CD4-positive, alpha-beta T cell treated with Interleukin-2 at 100 ng/mL for 4 hours (primary cell): ENCODE measurements around the gene SETD5.

Source experiments
- DNase-seq: peaks from one replicate; pipeline ENCODE4 v3.0.0-alpha.2; 2020; ENCODE audit warnings: low spot score

The SETD5 gene

DNA sequence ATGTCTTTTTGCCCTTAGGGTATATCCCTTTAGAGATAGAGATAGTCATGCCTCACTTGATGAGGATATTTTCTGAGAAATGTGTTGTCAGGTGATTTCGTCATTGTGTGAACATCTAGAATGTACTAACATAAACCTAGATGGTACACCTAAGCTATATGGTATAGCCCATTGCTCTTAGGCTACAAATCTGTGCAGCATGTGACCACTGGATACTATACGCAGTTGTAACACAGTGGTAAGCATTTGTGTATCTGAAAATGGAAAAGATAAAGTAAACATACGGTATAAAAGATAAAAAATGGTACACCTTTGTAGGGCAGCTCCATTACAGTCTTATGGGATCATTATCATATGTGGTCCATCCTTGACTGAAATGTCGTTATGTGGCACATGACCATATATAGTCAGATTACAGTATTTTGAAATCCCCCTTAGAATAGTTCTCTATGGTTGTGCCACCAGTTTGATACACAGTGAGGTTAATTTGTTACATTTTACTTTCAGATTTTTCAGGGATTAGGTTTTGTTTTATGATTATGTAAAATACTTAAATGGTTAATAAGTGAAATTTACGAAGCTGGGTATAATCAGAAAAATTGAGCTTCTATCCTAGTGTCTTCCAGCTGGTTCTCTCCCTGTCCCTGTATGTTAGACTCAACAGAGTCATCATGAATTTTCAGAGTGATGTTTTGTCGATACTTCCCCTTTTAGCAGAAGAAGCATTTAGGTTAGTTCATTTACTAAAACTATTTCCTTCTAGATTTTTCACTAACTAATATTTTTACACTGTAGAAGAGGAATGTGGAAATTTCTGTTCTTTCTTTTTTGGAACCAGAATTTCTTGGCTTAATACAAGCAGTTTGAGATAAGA is 12.8 kb downstream of the SETD5 start:
- DNase-seq = no peak

DNA sequence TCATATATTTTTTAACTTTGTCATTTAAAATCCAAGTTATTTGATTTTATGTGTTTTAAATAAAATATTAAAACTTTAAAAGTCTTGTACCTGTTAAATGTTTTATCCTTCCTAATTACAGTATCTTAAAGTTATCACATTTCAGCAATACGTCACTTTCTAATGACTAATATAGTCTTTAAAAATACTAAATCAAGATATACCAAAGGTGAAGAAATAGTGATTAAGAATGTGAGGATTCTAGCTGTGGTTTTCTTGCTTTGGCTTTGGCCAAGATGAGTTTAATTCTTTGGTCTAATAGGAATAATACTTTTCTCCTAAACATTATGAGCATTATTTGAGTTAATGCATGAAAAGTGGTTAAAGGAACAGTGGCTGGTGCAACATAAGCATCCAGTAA is 13.9 kb downstream of the SETD5 start:
- no peak for DNase-seq

DNA sequence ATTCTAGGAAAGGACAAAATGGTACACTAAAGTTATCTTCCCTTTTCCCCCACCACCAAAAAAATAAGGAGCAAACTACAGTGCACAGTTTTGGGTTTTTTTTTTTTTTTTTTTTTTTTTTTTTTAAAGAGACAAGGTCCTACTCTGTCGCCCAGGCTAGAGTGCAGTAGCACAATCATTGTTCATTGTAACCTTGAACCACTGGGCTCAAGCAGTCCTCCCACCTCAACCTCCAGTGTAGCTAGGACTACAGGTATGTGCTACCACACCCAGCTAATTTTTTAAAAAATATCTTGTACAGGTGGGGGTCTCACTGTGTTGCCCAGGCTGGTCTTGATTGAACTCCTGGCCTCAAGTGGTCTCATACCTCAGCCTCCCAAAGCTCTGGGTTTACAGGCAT is 14.9 kb downstream of the SETD5 start:
- no peak for DNase-seq

DNA sequence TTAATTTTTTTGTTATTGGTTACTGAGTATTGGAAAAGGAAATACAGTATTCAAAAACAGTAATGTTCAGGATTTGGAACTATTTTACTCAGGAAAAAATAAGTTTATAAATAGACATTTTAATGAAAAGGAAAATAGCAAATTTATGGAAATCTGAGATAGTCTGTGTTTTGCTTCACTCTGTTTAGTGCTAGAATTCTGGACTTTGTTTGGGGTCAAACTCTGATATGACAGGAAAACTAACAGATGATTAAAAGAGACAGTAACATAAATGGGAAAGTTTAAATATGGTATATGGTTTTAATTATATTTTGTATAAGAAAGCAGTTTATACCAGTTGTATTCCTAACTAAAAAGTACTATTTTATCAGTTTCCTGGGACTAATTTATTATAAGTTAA is 17.4 kb downstream of the SETD5 start:
- DNase-seq = no peak

DNA sequence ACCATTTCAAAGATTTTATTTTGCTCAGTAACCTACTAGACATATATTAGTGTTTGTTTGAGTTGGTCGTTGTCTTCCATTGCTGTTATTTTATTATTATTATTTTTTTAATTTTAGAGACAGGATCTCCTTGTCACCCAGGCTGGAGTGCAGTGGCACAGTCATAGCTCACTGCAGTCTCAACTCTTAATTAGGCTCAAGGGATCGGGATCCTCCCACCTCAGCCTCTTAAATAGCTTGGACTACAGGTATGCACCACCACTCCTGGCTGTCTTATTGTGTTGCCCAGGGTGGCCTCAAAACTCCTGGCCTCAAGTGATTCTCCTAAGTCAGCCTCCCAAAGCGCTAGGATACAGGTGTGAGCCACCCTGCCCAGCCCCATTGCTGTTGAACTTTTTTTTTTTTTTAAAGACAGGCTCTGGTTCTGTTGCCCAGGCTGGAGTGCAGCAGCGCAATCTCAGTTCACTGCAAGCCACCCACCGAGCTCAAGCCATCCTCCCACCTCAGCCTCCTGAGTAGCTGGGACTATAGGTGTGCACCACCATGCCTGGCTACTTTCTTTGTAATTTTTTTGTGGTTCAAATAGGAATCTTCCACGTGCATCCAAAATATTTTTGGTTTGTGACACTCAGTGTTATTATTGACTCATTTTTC is 18.2 kb downstream of the SETD5 start:
- no peak for DNase-seq

DNA sequence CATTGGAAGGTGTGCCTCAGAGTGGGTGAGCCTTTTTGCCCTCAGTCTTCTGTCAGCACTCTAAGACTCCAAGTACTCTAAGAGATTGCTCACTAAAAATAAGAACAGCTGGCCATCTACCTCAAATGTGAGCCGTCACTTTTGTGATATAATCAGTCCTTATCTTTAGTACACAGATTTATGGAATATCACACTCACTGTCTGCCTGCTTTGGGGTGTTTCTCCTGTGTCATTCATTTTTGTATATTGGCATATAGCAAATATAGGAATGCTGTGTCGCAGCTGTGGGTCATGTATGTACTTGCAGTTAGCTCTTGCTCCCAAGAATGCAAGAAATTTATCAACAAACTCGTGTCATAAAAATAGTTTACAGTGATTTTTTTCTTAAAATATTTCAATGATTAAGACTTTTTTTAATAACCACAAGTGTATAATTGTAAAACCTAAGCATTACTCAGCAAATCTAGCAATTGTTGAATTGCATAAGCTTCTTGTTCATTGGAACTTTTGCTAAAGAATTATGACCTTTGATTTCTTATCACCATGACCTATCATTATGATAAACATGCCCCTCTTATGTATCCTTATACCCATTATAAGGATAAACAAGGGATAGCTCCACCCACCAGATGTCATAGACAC is 18.8 kb downstream of the SETD5 start:
- DNase-seq = no peak

DNA sequence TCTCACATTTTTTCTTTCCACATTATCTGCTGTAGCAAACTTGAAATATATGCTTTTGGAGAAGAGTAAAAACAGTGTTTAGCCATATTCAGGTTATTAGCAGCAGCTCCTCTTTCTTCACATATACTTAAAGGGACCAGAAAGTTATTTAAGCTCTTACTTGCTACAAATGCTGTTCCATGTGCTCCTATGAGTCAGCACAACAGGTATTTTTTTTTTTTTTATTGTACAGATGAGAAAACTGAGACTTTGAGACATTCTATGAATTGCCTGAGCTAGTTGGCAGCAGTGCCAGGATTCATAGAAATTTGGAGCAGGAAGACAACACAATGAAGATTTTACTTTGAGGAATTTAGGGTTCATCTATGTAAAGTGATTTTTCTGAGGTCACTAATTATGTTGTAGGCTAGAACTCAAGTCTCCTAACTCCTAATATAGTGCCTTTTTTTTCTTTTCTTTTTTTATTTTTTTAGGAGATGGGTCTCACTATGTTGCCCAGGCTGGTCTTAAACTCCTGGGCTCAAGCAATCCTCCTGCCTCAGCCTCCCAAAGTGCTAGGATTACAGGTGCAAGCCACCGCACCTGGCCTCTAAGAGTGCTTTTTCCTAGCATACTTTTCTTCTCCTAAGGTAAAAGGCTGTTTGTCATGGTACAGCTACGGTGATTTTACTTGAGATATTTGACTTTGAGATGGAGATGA is 23.6 kb downstream of the SETD5 start:
- DNase-seq = peak; percentile 20

DNA sequence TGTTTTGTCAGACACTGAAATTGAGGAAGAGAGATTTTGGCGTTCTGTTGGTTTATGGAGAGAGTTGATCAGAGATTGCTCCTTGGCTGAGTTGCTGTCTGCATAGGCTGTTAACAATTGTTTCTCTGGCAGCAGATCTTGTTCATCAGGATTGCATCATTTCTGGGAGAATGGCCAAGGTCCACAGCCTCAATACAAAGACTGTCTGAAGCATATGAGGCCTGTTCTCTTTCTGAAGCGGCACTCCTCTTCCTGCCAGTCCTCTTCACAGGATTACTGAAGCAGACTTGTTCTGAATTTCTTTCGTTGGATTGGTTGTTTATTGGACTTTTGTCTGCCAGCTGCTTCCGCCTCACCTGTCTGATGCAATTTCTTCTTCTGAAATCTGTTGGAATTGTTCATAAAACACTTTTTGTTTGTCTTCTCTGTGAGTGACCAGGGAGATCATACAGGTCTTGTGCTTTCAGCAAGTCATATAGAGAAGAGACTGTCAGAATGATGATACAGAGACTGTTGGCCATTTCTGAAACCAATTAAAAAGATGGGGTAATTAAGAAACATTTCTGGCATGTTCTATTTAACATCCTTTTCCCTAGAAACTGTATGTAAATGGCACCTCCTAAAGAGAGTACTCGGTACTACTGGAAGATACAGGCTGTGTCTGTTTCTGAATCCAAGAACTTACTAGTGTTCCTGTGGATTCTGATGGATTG is 25.5 kb downstream of the SETD5 start:
- DNase-seq = peak; percentile 44

DNA sequence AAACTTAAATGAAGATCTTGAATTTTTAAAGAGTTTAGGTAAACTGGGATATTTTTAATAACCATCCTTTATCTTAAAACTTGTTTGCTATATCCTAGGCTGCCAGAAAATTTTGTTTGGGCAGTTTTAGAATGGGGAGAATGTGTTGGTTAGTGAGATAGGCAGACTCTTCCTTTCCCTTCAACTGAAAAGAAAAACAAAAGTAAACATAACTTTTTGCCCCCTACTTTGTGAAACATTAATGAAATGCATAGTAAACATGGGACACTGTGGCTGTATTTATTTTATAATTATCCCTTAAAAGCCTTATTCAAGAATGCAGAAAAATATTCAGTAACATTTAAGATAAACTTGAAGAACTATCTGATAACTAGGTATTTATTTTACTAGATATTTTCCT is 31.0 kb downstream of the SETD5 start:
- DNase-seq = no peak

DNA sequence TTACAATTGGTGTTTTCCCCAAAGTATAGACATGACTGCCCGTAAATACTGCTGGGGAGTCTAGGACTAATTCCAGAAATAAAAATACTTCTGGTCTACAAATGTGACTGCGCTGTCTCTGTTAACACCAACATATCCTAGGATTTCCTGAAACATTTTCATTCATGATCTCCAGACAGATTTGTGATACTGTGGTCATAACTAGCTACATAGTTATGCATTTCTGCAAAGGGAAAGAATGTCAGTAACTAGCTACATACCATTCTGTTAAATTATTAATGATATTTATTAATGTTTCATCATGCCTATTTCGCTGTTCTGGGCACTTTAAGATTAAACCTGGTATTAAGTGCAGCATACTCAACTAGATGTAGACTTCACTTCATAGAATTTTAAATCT is 33.3 kb downstream of the SETD5 start:
- DNase-seq = no peak

DNA sequence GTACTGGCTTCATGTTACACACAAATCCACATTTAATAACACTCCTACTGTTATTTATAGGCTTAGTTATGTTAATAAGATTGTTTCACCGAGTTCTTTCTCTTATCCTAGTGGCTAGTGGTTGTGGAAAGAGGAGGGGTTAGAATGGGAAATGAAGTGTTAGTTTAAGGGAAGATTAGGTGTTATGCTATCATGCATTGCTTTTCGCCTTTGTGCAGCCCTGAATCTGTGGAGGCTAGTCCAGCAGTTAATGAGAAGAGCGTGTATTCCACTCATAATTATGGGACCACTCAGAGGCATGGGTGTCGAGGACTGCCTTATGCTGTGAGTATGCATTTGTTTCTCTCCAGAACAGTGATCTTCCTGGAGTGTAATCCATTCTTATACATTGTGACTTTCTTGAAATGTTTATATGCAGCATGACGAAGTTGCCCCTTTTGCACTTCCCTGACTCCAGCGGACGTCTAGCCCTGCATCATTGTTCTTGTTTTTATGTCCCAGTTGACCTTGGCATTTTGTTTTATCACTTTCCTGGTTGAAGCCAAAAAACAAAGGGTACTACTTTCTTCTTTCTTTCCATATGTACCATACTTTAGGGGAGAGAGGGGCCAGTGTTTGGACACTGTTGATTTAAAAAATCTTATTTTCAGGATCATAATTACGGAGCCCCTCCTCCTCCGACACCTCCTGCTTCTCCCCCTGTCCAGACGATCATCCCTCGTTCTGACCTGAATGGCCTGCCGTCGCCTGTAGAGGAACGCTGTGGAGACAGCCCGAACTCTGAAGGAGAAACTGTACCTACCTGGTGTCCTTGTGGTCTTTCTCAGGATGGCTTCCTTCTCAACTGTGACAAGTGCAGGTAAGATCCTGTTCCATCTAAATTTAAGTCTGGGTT is 36.5 kb downstream of the SETD5 start:
- DNase-seq = no peak

DNA sequence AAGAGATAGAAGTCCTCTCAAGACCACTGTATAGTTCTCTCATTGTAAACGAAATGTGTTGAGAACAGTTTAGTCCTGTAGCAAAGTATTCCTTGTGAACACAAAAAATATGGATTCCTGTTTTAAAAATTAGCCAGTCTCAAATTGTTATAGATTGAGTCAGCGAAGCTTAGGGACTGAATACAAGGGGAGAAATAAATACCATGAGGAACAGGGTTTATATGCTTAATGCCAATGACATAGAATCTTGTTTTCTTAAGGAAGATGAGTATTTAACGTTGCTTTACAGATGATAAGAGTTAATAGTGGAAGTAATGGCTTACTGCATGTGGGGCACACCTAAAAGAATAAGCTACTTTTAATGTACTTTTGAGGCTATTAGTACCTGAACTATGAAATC is 37.9 kb downstream of the SETD5 start:
- no peak for DNase-seq

DNA sequence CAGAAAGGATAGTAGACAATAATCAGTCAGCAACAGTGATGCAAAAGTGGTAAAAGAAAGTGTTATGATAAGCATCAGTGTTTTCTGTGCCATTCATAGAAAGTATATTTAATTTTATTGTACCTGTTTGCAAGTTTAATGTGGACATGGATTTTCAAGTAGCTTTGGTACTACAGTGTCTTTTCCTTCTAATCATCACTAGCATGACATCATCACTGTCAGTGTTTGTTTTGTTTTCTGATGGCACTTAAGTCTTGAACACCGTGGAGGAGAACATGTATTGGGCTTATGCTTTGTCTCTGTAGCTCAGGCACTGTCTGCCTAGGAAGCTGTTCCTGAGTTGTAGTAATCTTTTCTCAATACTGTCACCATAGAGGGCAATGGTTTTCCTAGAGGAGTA is 41.9 kb downstream of the SETD5 start:
- DNase-seq = no peak

DNA sequence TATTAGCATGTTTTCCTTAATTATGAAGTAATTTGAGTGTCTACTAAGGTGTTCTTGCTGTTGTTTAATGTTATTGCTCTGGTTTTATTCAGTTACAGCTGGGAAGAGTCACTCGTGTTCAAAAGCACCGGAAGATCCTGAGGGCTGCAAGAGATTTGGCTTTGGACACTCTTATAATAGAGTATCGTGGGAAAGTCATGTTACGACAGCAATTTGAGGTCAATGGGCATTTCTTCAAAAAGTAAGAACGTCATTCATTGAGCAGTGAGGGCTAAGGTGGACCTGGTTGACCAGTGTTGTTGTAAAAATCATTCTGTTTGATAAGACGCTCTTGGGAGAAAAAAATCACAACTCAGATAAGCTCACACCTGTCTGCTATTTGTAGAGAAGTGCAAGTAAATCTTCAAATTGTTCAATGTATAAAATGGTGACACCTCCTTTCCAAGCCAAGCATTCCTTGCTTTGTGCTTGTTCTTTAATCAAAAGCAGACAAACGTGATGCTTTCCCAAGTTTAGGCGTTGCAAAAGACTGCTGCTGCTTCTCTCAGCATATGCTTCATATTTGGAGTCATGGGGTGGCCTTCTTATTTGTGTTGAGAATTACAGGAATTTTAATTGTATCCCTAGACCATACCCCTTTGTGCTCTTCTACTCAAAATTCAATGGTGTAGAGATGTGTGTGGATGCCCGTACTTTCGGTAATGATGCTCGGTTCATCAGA is 44.2 kb downstream of the SETD5 start:
- DNase-seq = no peak

DNA sequence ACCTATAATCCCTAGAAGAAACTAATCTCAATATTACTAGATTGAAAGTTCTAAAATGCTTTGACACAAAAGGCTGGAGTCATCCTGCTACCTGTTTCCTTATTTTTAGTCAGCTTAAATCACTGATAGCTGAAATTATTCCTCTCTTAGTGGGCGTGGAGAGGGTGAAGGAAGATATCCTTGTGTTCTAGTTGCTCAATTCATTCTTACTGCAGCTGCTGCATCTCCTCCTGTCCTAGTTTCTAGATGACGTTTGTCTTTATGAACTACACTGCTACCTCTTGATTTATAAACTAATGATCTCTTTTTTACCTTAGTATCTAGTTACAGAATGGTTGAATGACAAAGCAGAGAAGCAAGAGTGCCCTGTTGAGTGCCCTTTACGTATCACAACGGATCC is 50.7 kb downstream of the SETD5 start:
- DNase-seq = no peak

DNA sequence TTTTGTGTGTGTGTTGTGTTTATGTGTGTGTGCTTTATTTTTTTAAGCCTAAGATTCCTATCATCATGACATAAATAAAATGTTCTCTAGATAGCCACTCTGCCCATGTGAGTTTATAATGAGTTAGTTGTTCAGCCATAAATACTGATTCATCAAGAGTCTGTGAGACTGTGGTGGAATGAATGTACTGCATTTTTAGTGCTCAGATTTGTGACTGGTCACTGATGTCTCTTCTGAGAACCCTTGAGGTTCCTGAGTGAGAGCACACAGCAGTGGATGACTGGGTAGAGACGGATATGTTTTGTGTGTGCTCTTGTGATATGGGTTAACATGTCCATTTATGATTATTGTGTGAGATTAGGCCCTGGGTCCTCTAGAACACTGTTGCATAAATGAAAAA is 51.2 kb downstream of the SETD5 start:
- no peak for DNase-seq

DNA sequence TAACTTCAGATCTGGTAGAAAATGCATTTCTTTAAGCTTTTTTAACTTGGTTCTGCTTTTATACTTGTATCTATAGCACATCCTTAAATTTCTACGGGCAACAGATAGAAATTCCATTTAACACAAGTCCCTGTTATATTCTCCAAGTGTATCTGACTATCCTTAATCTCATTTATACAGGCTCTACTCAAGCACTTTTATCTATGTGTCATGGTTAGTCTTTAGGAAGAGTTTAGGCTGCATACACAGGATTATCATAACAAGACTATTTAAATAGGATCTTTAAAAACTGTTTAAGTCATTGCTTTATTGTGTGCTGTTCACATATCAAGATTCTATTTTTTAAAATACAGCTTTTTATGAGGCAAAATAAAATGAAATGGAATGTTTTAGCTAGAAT is 52.7 kb downstream of the SETD5 start:
- no peak for DNase-seq

DNA sequence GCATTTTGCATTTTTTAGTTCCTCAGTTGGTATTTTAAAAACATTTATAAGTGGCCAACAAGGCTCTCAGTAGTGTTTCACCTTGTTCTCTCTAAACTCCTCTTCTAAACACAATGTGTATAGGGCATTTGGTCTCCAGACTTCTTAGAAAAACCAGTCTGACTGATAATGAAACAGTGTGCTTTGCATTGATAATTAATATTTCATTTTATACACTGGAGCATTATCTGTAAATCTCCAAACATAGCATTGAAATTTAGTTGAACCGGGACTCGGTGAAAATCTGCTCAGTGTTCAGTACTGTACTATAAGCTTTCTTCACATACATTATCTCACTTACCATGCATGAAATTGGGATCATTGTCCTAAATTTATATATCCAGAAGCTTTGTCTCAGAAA is 53.6 kb downstream of the SETD5 start:
- DNase-seq = no peak

DNA sequence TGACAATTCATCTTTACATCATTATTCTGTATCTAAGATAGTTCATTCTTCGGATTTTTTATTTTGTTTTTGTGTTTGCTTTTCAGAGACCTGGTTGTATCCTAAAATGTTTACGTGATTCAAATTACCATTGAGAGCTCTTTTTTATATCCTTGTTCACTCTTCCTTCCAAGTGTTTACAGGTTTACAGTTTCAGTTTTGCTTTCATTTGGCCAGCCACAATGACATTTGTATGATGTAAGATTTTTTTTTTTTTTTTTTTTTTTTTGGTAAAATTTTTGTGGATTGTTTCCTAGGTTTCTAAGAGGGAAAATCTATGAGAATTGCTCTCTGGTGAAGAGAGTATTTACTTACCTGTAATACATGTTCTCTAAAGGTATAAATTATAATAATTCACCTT is 55.0 kb downstream of the SETD5 start:
- DNase-seq = peak; percentile 5

DNA sequence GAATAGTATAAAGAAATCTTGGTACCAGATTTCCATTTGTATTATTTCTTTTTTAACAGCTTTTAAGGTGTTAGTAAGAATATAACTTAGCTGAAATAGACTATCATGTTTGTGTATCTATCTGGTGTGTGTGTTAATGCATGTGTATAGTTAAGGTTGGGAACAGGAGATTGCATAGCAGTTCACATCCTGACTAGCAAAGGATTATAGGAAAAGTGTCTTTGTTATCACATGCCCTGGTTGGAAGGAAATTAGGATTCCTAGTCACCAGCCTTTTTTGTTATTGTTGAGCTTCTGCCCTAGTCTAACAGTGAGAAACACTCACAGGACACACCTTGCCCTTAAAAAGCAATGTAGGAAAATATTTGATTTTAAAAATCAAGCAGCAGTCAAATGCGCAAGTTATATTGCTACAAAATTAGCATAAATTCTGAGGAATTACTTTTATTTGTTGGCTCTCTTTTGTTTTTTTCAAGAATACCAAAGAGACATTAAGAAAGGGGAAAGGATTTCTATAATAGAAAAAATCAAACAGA is 58.2 kb downstream of the SETD5 start:
- DNase-seq = no peak
